Forelimb muscle (tissue), 1 donor: Measurements from ENCODE around the gene TRIM71. TPM values are rescaled to one million over a fixed set of nuclear protein-coding genes. Genes with fewer than 3 reads are reported as not detected.
"Not testable (repeated sequence)": the region's sequence is repeated elsewhere in the genome, so short reads cannot be mapped to it uniquely, and the experiment has no call there.

Experiments used
- DNase-seq: peaks from one replicate; pipeline ENCODE4 v3.0.0-alpha.2; 2013; ENCODE audit warnings: low read depth
- polyA plus RNA-seq: library from polyadenylated mRNA; unstranded; fragments of 120-200 nt; gene quantifications from one replicate; pipeline ENCODE4 v1.2.1, GENCODE V29; 2013; ENCODE audit not compliant: insufficient read length

Gene TRIM71
- polyA plus RNA-seq, 1 donor = 0.15 TPM

DNA sequence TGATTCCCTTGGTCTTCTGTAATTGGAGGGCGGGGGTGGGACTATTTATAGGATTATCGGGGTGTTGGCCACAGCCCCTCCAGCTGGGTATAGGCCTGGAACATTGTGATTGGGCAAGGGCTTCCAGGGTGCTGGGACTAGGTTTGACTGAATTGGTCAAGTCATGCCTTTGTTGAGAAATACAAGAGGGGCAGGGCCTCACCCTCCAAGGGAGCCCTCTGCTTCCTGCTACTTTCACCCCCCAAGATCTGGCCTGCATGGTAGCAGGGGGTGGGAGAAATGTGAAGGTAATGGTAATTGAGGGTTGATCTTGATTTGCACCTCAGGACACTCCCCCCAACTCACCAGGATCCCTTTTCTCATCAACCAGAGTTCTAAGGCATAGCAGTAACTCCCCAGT, 25.2 kb downstream of the TRIM71 start:
- DNase-seq = no peak

DNA sequence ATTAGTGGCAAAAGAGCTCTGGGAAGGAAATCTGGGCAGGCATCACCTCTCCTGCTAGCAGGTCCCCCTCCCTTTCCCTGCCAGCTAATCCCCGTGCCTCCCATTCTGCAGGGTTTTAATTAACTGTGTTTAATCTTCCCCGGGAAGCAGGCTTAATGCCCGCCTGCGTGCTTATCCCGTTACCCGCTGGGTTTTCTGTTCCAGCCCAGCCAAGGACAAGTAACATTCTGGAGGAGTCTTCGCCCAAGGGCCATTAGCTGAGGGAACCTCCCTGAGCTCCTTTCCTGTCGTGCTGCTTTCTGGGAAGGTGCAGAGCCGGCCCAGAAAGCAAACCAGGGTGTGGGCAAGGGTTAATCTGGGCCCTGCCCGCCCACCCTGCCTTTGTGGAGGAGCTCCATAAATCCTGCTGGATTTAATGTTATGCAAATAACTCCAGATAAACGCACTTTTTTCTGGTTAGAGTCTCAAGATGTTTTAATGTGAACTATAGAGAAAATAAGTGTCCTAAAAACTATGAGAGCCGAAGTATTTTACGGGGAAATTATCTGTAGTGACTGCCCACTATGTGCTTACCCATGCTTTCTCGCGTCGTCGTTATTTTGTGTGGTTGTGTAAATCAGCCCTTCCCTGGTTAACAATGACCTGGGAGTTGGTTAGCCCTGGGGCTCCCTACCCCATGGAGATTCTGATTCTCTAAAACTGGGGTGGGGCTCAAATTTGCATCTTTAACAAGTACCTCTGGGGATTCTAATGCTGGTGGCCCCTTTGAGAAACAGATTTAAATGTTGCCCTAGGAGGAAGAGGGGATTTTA, 25.9 kb downstream of the TRIM71 start:
- DNase-seq = no peak

DNA sequence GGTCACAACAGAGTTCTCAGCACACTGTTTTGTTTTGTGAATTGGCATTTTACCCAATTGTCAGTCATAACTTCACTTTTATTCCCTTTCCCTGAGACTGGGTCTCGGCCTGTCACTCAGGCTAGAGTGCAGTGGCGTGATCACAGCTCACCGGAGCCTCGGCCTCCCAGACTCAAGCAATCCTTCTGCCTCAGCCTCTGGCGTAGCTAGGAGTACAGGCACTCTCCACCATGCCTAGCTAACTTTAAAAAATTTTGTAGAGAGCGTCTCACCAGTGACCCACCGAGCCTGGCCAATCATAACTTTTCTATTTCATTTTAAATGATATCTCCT, 26.5 kb downstream of the TRIM71 start:
- no peak for DNase-seq

DNA sequence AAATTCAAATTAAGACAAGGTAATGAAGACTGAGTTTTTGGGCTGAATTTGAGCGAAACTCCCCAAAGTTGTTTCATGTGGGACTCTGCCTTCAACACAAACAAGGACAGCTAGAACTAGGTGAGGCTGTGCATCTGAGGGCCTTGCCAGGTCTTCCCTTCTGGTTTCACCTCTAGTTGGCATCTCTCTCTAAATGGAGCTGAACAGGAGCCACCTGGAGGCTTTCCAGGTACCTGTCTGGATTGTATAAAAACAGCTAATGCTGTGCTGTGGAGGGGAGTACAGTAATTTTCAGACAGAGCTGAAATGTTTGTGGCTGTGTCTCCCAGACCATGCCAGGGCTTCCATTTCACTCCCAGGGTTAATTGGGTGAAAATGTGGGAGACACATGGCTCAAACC, 27.1 kb downstream of the TRIM71 start:
- no peak for DNase-seq

DNA sequence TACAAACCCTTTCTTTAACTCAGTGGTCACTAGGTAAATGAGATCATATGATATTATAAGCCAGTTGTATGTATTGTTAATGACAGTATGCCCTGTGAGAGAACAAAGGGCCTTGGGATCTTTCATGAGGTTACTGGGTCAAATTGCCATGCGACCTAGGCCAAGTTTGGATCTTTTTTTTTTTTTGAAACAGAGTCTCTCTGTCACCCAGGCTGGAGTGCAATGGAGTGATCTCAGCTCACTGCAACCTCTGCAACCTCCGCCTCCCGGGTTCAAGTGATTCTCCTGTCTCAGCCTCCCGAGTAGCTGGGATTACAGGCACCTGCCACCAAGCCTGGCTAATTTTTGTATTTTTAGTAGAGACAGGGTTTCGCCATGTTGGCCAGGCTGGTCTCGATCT, 27.7 kb downstream of the TRIM71 start:
- DNase-seq = not testable (repeated sequence)

DNA sequence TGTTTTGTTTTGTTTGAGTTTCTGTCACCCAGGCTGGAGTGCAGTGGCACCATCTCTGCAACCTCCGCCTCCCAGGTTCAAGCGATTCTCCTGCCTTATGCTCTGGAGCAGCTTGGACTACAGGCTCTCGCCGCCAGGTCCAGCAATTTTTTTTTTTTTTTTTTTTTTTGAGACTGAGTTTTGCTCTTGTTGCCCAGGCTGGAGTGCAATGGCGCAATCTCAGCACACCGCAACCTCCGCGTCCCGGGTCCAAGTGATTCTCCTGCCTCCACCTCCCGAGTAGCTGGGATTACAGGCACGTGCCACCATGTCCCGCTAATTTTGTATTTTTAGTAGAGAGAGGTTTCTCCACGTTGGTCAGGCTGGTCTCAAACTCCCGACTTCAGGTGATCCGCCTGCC, 29.2 kb downstream of the TRIM71 start:
- not testable (repeated sequence) for DNase-seq

DNA sequence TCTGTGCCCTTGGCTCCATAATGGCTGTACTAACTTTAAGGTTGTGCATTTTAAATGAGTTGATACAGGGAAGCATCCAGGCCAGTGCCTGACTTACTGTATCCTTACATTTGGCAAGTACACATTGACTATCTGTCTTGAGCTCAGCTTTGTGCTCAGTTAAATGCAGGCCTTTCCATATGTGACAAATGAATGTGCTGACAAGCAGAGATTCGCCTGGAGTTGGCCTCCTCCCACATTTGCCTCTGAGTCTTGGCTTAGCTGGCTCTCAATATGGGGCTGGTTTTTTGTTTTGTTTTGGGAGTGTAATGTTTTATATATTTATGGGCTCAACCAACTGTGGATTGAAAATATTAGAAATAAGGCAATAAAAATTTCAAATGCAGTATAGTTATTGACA, 29.7 kb downstream of the TRIM71 start:
- DNase-seq = no peak

DNA sequence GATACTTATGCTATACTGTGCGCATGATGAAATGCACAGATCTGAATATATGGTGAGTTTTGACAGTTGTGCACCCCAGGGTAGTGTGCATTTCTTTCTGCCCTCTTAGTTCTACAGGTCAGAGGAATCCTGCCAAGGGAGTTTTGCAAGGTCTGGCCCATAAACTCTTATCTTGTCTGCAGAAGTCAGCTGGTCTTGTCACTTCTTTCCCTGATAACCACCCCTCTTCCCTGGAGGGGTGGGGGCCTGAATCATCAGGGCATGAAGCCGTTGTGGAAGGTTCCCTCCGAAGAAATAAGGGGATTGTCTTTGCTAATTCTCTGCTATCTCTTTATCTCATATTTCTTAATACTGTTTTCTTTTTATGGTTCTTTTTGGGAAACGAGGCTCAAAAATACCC, 30.4 kb downstream of the TRIM71 start:
- DNase-seq = no peak

DNA sequence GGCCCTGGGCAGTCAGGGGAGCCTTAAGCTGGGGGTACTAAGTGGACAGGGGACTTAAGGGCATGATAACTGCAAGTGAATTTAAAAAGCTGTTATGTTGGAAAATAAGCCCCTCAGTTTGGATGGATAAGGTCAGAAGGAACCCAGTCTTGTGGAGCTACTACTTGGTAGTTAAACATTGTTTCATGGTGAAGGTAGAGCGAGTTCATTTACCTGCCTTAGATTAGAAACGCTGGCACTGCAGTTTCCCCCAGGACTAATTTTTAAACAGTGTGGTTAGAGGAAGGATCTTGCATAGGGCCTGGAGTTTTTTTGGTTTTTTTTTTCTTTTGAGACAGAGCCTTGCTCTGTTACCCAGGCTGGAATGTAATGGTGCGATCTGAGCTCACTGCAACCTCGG, 31.2 kb downstream of the TRIM71 start:
- no peak for DNase-seq

DNA sequence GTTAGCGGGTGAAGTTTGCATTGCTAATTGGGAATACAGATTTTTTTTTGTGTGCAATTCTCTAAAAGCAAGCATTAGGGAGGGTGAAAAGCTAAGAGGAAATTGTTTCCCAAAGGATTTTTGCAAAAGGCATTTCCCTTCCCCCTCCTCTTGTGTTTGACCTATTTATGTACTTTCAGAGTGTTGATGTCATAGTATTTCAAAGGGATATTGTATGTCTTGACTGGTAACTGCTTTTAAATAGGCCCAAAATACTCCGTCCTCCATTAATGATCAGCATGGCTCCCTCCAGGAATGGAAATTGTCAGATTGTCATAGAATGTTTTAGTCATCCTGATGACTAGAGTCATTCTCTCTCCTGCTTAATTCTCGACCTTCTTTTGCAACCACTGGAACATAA, 32.4 kb downstream of the TRIM71 start:
- DNase-seq = no peak

DNA sequence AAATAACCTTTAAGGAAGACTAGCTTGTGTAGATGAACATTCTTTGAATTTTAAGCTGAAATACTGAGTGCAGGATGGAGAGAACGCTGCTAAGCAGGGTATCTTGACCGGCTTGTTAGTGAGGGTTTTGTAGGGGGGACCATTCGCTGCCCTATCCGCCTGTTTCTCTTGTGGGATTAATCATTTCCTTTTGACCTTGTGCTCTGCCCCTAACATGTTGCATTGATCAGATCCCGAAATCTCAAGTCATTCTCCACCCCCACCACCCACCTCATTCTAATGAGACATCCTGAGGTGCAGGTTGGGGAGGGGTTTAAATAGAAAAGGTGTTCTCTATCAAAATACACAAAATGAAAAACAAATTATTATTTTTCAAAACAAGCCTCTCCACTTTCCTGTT, 32.8 kb downstream of the TRIM71 start:
- DNase-seq = no peak

DNA sequence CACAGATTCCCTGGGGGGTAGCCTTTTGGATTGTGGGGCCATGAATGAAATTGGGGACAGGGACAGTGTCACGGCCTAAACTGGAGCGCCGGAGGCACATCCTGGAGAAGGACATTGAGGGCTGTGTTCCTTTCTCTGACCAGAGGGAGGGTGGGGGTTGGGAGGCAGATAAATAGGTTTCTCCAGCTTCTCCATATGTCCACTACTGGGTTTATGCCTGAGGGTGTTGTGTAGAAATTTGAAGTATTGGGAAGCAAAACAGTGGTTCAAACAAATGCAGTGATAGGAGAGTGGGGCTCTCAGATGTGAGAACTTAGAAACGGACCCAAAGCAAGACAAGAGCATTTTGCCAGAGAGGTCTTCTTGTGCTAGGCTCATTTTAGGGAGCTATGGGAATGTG, 34.3 kb downstream of the TRIM71 start:
- no peak for DNase-seq

DNA sequence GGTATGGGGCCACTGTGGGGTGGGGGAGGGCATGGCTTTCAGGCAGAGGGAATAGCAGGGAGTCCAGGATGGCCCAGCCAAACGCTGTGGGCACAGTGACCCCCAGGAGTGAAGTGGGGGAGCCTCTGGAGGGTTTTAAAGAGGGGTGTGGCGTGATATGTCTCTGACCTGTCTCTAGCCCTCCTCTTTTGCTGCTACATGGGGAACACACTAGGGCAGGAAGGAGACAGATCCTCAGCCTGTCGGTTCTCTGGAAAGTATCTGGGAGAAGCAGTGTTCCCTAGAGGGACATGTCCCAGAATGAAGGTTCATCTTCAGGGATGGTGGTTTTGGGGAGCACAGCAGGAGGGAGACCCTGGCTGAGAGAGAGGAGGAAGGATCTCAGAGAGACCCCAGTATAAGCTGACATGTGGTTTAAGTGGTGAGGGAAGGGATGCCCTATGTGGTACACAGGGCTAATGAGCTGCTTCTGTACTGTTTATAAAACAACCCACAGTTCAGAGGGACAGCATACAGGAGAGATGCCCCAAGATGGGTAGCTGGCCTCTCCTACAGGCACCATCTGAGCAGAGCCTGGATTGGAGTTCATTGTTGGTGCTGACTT, 37.7 kb downstream of the TRIM71 start:
- no peak for DNase-seq

DNA sequence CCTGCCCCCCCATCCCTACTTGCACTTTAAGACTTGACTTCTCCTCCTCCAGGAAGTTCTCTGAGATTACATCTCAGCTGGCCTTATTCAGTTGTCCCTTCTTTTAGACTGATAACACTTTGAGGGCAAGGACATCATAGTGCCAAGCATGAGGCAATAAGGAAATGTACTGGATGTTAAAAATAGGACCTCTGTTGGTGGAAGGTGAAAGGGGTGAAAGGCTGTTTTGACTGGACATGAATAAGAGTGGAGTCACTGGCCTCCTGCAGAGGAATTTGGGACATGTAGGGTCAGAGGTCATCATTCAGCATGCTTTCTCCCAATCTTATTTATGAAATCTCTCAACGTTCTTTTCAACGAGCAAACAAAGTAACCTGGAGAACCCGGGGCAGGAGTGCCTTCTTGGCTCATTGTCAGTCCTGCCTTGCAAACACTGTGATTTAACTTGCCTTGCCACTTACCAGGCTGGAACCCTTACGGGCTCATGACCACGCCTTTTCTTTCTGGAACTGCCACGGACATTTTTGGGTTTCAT, 38.6 kb downstream of the TRIM71 start:
- no peak for DNase-seq

DNA sequence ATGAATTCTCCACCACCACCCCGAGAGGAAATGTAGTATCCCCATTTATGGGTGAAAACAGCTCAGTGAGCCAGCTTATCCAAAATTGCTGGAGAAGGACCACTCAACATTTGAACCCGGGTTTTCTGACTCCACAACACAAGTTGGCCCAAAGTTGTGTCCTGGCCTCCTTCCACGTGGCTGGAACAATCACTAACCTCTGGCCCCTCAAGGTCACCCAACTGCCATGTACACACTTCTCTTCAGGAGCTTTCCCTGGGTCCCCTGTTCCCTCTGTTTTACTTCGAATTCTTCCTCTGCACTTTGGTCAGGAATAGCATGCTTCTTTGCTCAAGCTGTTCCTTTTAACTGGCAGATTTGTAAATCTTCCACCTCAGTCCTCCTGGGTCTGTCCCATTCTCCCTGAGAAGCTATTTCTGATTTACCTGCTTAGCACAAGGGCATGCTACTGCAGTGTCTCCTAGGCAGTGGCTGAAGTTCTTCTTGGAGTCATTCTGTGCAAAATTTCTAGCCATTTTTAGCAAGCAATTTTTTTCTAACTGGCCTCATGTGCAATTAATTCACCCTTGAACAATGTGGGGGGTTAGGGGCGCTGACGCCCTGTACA, 39.2 kb downstream of the TRIM71 start:
- DNase-seq = no peak

DNA sequence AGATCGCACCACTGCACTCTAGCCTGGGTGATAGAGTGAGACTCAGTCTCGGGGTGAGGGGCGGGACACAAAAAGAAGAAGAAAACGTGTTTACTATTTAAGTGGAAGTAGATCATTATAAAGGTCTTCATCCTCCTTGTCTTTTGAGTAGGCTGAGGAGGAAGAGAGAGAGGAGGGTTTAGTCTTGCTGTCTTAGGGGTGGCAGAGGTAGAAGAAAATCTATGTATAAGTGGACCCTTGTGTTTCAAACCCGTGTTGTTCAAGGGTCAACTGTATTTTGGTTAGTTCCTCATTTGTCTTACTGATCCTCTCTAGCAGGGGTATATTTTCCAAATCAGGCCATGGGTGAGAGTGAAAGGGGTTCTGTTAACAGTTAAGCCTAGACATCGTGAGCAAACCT, 40.1 kb downstream of the TRIM71 start:
- no peak for DNase-seq

DNA sequence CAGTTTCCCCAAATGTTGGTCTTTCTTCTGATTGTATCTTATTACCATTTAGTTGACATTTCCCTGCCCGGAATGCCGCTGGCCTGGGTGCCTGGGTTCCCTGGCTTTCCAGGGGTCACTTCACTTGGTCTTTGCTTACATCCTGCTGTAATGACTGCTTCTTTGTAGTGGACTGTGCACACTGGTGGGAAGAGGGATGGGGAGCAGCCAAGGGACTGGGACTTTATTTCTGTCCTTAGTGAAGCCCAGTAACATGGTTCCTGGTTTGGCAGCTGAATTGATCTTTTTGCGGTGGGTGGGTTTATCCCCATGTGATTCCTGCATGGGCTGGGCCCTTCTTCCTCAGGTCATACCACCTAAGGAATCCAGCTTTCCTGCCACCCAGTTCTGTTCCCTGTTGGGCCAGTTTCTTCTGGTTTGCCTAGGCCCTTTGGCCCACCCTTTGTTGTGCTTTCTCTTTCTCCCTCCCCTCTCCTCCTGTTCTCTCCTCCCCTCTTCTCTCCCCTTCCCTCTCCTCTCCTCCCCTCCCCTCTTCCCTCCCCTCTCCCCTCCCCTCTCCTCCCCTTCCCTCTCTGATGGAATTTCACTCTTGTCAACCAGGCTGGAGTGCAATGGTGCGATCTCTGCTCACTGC, 41.9 kb downstream of the TRIM71 start:
- no peak for DNase-seq

DNA sequence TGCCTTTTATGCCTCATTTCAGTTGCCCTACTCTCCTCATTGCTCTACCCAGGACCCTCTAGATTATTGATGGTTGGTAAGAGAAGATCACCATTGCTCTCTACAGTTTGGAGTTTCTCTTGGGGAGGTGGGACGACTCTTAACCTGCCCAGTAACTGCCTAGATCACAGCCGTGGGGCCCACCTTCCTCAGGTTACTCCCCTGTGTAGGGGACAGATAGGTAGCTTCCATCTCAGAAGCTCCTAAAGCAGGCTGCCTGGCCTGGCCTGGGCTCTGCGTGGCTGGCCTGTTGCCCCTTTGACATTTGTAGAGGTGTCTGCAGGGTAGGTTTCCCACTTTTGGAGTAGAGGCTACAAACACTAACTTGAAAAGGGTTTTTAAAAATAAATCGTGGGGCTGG, 42.7 kb downstream of the TRIM71 start:
- no peak for DNase-seq

DNA sequence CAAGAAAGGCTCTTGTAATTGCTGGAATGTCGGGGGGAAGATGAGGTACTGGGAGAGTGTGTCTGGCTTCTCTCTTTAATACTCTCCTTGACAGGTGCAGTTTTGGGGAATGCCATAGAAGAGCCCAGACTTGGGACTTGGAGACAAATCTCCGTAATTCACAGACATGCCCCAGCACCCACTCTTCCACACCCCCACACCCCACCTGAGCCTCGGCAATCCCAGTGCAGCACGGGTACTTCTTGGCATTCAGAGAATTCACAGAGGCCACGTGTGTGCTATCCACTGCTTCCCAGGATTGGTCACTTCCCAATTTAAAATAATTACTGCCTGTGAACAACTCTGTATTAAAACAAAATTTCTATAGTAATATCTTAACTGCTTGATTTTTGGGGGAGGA, 43.9 kb downstream of the TRIM71 start:
- DNase-seq = no peak

DNA sequence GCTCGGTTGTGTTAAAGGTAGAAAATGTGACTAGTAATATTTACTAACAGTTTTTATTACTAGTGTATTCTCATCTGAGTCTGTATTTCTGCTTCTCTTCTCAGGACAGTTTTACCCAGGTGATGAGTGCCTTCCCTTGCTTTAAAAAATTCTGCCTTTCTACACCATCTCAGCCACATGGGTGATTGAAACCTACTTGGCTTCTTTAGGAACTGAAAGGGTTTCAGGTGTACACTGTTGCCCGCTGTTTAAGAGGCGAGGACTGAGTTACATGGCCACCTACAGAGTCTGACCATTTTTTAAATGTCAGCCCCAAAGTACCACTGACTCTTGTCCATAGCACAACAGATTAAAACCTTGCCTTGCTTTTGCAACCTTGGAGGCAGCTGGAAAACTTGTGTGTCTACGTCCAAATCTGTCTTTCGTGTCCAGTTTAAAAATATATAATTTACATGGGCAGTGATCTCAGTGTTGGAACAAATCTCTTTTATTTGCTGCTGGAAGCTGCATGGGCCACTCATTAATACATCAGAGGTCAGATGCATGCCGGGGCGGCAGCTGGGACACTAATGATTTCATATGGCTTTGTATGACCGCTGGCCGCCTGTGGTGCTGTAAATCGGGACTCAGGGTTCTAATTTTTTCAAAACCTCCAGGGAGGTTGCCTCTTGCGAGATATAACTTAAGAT, 44.6 kb downstream of the TRIM71 start:
- DNase-seq = no peak

DNA sequence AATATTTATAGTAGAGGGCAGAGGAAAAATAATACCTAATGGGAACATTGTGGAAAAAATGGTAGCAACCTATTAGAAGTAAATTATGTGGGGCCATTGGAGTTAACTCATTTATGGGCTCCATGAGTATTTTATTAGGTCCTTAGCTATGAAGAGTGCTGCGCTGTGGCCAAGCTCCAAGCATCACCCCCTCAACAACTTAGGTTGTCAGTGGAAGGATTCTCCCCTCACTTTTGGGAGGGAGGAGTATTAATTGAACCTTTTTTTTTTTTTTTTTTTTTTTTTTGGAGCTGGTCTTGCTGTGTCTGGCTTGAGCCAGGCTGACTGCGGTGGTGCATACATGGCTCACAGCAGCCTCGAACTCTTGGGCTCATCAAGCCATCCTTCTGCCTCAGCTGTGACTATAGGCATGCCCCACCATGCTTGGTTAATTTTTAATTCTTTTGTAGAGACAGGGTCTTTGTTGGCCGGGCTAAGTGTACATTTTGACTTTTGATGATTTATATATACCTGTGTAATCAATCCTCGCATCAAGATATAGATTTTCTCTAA, 45.2 kb downstream of the TRIM71 start:
- no peak for DNase-seq

DNA sequence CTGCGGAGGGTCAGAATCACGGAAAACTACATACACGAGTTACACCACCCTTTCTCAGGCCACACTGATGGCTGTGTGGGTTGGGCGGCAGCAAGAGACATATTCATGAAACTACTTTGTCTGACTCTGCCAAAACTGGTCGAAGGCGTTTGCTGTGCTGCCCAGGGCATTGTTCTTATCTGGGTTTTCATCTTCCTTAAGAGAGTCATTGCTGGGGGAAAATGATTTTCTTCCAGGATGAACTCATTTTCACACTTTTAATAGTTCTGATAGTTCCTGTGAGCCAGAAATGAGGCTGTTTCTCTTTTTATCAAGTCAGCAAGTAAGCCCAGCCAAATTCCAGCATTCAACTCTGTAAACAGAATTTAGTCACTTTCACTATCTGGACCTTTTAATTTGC, 47.6 kb downstream of the TRIM71 start:
- DNase-seq = no peak
